ENCODE data around the gene LILRB4. TPM values are rescaled to one million over a fixed set of nuclear protein-coding genes. Genes with fewer than 3 reads are reported as not detected.
"Not testable (repeated sequence)": the region's sequence is repeated elsewhere in the genome, so short reads cannot be mapped to it uniquely, and the experiment has no call there.

LILRB4 gene
- total and polyA plus RNA-seq, 2 of the 4 experiments (the other 2 are of a cell fraction): not detected

DNA sequence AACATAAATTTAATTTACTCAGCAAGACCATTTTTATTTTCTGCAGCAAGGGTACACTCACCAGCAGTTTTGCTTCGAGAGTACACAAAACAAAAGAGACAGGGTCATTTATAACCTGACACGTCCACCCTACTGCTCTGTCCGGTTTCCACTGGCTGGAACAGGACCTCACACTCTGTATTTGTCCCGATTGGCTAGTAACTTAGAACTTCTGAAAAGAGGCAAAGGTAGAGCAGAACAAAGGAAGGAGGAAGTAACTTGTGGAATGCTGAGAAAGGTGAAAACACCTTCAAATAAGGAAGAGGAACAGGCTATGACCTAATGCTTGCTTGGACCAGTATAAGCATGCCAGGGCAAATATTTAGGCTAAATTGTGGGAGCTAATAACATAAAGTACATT is 34.9 kb upstream of the LILRB4 start:
- H2BK5ac ChIP-seq (ENCODE audit: low read depth, low read length, poor library complexity, severe bottlenecking); H3K9me1 ChIP-seq (ENCODE audit: insufficient read depth, low read length); H4K5ac ChIP-seq (ENCODE audit: low read depth, low read length); H3K4me1 ChIP-seq (ENCODE audit: control insufficient read depth, insufficient read depth, low read length); H4K20me1 ChIP-seq (ENCODE audit: insufficient read depth, low read length); H3K23ac ChIP-seq (ENCODE audit: low read depth, low read length); H2AK5ac ChIP-seq (ENCODE audit: low read depth, low read length); H3K18ac ChIP-seq (ENCODE audit: low read depth, low read length); H3K4me3 ChIP-seq (ENCODE audit: insufficient read depth, low read depth, low read length); H3K4ac ChIP-seq (ENCODE audit: low read depth, low read length); H3K27me3 ChIP-seq (ENCODE audit: control insufficient read depth, insufficient read depth, low read length); H2BK120ac ChIP-seq (ENCODE audit: low read depth, low read length); ATAC-seq (ENCODE audit: low read depth); H4K8ac ChIP-seq (ENCODE audit: low read depth in 2 of 2, low read length in 2 of 2); H3K14ac ChIP-seq (replicated peaks; ENCODE audit: low read depth, low read length); H2AK9ac ChIP-seq (replicated peaks; ENCODE audit: low read depth, low read length, poor library complexity); H2AFZ ChIP-seq (replicated peaks; ENCODE audit: low read length, poor library complexity); H4K91ac ChIP-seq (ENCODE audit: insufficient read depth, low read depth, low read length); H3K4me2 ChIP-seq (ENCODE audit: low read depth, low read length); H2BK20ac ChIP-seq (ENCODE audit: low read depth, low read length); H3K27ac ChIP-seq (ENCODE audit: insufficient read depth, low read length); intact Hi-C loops (cut with micrococcal nuclease); H2BK15ac ChIP-seq (ENCODE audit: low read depth, low read length); H3K56ac ChIP-seq (ENCODE audit: extremely low read depth, insufficient read depth, low read length); H3K9ac ChIP-seq (ENCODE audit: low read depth, low read length); BruUV-seq (replicated peaks); CTCF ChIA-PET; H3K36me3 ChIP-seq (ENCODE audit: control insufficient read depth, insufficient read depth, low read length); dilution Hi-C loops (cut with HindIII; ENCODE audit: low sequenced_read_pairs, unreplicated experiment); POLR2A ChIA-PET (ENCODE audit: unreplicated experiment); H3K79me1 ChIP-seq (ENCODE audit: low read depth in 1 of 2, low read length in 2 of 2); DNase-seq; in situ Hi-C loops (cut with MboI; ENCODE audit: low sequenced_read_pairs): not testable (repeated sequence)
- WGBS, 2 experiments (ENCODE audit: extremely low coverage in 2 of 2, insufficient read length in 1 of 2): no CpG with 5 or more reads among the region's 4 CpGs
- peaks cover 14% of the 10 kb centered on the region for H3K9me3 ChIP-seq (ENCODE audit: control insufficient read depth, insufficient read depth, low read length)

DNA sequence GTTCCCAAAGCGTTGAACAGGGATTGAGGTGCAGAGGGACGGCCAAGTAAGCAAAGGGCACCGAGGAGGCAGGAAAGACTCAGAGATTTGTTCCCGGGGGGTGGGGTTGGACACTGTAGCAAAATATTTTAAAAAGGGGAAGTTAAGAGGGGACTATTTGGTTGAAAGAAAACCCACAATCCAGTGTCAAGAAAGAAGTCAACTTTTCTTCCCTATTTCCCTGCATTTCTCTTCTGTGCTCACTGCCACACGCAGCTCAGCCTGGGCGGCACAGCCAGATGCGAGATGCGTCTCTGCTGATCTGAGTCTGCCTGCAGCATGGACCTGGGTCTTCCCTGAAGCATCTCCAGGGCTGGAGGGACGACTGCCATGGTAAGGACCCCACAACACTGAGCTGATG is 32.5 kb upstream of the LILRB4 start, which contains the start of gene LILRB1:
Gene LILRB1 (plus strand): TSS at position 223 of the 400 bp plus-strand sequence. CDS start 590 bp downstream, outside the sequence.
- dilution Hi-C loops (cut with HindIII; ENCODE audit: low sequenced_read_pairs, unreplicated experiment); H3K23ac ChIP-seq (ENCODE audit: low read depth, low read length); H2AFZ ChIP-seq (replicated peaks; ENCODE audit: low read length, poor library complexity); H3K4me1 ChIP-seq (ENCODE audit: control insufficient read depth, insufficient read depth, low read length); H3K79me1 ChIP-seq (ENCODE audit: low read depth in 1 of 2, low read length in 2 of 2); H3K9me1 ChIP-seq (ENCODE audit: insufficient read depth, low read length); H3K18ac ChIP-seq (ENCODE audit: low read depth, low read length); H4K91ac ChIP-seq (ENCODE audit: insufficient read depth, low read depth, low read length); H4K5ac ChIP-seq (ENCODE audit: low read depth, low read length); POLR2A ChIA-PET (ENCODE audit: unreplicated experiment); H3K27ac ChIP-seq (ENCODE audit: insufficient read depth, low read length); H3K4me2 ChIP-seq (ENCODE audit: low read depth, low read length); H2BK5ac ChIP-seq (ENCODE audit: low read depth, low read length, poor library complexity, severe bottlenecking); H3K9ac ChIP-seq (ENCODE audit: low read depth, low read length); H3K27me3 ChIP-seq (ENCODE audit: control insufficient read depth, insufficient read depth, low read length); H2AK5ac ChIP-seq (ENCODE audit: low read depth, low read length); H2AK9ac ChIP-seq (replicated peaks; ENCODE audit: low read depth, low read length, poor library complexity); H3K56ac ChIP-seq (ENCODE audit: extremely low read depth, insufficient read depth, low read length); H3K36me3 ChIP-seq (ENCODE audit: control insufficient read depth, insufficient read depth, low read length); H2BK20ac ChIP-seq (ENCODE audit: low read depth, low read length); BruUV-seq (replicated peaks); DNase-seq; ATAC-seq (ENCODE audit: low read depth); H3K4ac ChIP-seq (ENCODE audit: low read depth, low read length); intact Hi-C loops (cut with micrococcal nuclease); H2BK120ac ChIP-seq (ENCODE audit: low read depth, low read length); H3K14ac ChIP-seq (replicated peaks; ENCODE audit: low read depth, low read length); H3K4me3 ChIP-seq (ENCODE audit: insufficient read depth, low read depth, low read length); H4K20me1 ChIP-seq (ENCODE audit: insufficient read depth, low read length); H2BK15ac ChIP-seq (ENCODE audit: low read depth, low read length); CTCF ChIA-PET; H4K8ac ChIP-seq (ENCODE audit: low read depth in 2 of 2, low read length in 2 of 2): not testable (repeated sequence)
- H3K9me3 ChIP-seq (ENCODE audit: control insufficient read depth, insufficient read depth, low read length): peaks cover 21% of the 10 kb centered on the region
- WGBS, 2 experiments (ENCODE audit: extremely low coverage in 2 of 2, insufficient read length in 1 of 2): 0% methylated on average over 1 of the region's 9 CpGs; no CpG with 5 or more reads in 1 of the 2 experiments
- in situ Hi-C loops (cut with MboI; ENCODE audit: low sequenced_read_pairs): loop anchor here (5.0 kb wide), 1 partner anchor 348 kb away; the partner anchor contains the start of gene LILRB2

Measured in IMR-90 (cell line).